PC-3 (cell line): Measurements from ENCODE around the gene FUT8. TPM values are rescaled to one million over a fixed set of nuclear protein-coding genes. Genes with fewer than 3 reads are reported as not detected.

Source experiments
- ATAC-seq: fragments of 200-7000 bp; cut with Tn5 transposase; 2 replicates; pipeline ENCODE4 v1.9.1; 2020; ENCODE audit warnings: mild to moderate bottlenecking, moderate library complexity
- BruUV-seq: library from RNA; stranded (reverse); fragments of 400-500 nt; replicated peaks from 2 replicates; lab custom pipeline; 2021; lab: Mats Ljungman, UMichigan
- CTCF ChIA-PET: fragments of 300-600 bp; sonication (Branson Sonifier 250); formaldehyde crosslinking; loops from one replicate; lab custom pipeline; 2022; ENCODE audit warnings: antibody characterized with exemption; lab: Charles Lee
- POLR2A ChIA-PET: fragments of 300-600 bp; sonication (Branson Sonifier 250); formaldehyde crosslinking; loops from one replicate; lab custom pipeline; 2022; ENCODE audit warnings: antibody characterized with exemption; ENCODE audit not compliant: unreplicated experiment; lab: Charles Lee
- DNase-seq: peaks from one replicate; pipeline ENCODE4 v3.0.0-alpha.2; 2015
- H2AFZ ChIP-seq: fragments of 300-600 bp; sonication (generic); 2 replicates; pipeline ENCODE4 v1.6.0; 2016; ENCODE audit warnings: antibody characterized with exemption, low read length
- H3F3A ChIP-seq: fragments of 300-600 bp; sonication (generic); one replicate; pipeline ENCODE4 v1.6.0; 2017; ENCODE audit warnings: antibody characterized with exemption, low read length, control low read depth, mild to moderate bottlenecking; ENCODE audit not compliant: unreplicated experiment
- H3K27ac ChIP-seq: fragments of 300-600 bp; sonication (generic); 2 replicates; pipeline ENCODE4 v1.5.1; 2016; ENCODE audit warnings: mild to moderate bottlenecking, low read length
- H3K27me3 ChIP-seq: fragments of 300-600 bp; sonication (generic); 2 replicates; pipeline ENCODE4 v1.6.1; 2016; ENCODE audit warnings: low read length, mixed read lengths
- H3K36me3 ChIP-seq: fragments of 300-600 bp; sonication (generic); 2 replicates; pipeline ENCODE4 v1.6.1; 2016; ENCODE audit warnings: low read depth, mixed run types, low read length, mixed read lengths
- H3K4me1 ChIP-seq: fragments of 300-600 bp; sonication (generic); 2 replicates; pipeline ENCODE4 v1.5.1; 2016; ENCODE audit warnings: low read length; ENCODE audit not compliant: insufficient read depth
- H3K4me2 ChIP-seq: fragments of 300-600 bp; sonication (generic); 2 replicates; pipeline ENCODE4 v1.6.0; 2016; ENCODE audit warnings: low read length
- H3K4me3 ChIP-seq: fragments of 300-600 bp; sonication (generic); 2 replicates; pipeline ENCODE4 v1.5.1; 2016; ENCODE audit warnings: mild to moderate bottlenecking, low read length, mixed read lengths
- H3K79me2 ChIP-seq: fragments of 300-600 bp; sonication (generic); 2 replicates; pipeline ENCODE4 v1.6.1; 2017; ENCODE audit warnings: low read length, mixed read lengths
- H3K9ac ChIP-seq: fragments of 300-600 bp; sonication (generic); 2 replicates; pipeline ENCODE4 v1.6.0; 2016; ENCODE audit warnings: mild to moderate bottlenecking, low read length
- H3K9me2 ChIP-seq: fragments of 300-600 bp; sonication (generic); replicated peaks from 2 replicates; pipeline ENCODE4 v1.6.1; 2016; ENCODE audit warnings: mixed run types, low read length, mixed read lengths
- H3K9me3 ChIP-seq: fragments of 300-600 bp; sonication (generic); 2 replicates; pipeline ENCODE4 v1.6.1; 2016; ENCODE audit warnings: low read length, mixed read lengths
- H4K20me1 ChIP-seq: fragments of 300-600 bp; sonication (generic); 2 replicates; pipeline ENCODE4 v1.6.1; 2016; ENCODE audit warnings: low read length, mixed read lengths
- CTCF ChIP-seq: fragments of 300-600 bp; sonication (generic); conservative IDR thresholded peaks from 2 replicates; pipeline ENCODE4 v1.5.1; 2017; ENCODE audit warnings: antibody characterized with exemption, low read depth, mild to moderate bottlenecking, low read length
- EZH2 ChIP-seq: fragments of 300-600 bp; sonication (generic); IDR thresholded peaks from one replicate; pipeline ENCODE4 v1.6.1; 2017; ENCODE audit warnings: antibody characterized with exemption, mild to moderate bottlenecking, low read length; ENCODE audit not compliant: unreplicated experiment
- EZH2phosphoT487 ChIP-seq: fragments of 300-600 bp; sonication (generic); IDR thresholded peaks from 2 replicates; pipeline ENCODE4 v1.6.1; 2018; ENCODE audit warnings: mild to moderate bottlenecking, antibody characterized with exemption, low read length, borderline replicate concordance
- intact Hi-C: fragments of 100-400 bp; cut with micrococcal nuclease; formaldehyde crosslinking; loops from 2 replicates; pipeline ENCODE4 v1.9.0; 2023
- total RNA-seq: library from RNA; depleted of rRNA; stranded (reverse); fragments of >200 nt; gene quantifications from 2 replicates; pipeline ENCODE4 v1.2.3, GENCODE V29; 2014

The FUT8 gene
- total RNA-seq, 1 experiment from 2014 or later, result 132 TPM

- CTCF ChIA-PET, result no interaction called here
Observed at GRCh38 chr14:65369560-65369959, 43.0 kb upstream of the FUT8 start.

DNA sequence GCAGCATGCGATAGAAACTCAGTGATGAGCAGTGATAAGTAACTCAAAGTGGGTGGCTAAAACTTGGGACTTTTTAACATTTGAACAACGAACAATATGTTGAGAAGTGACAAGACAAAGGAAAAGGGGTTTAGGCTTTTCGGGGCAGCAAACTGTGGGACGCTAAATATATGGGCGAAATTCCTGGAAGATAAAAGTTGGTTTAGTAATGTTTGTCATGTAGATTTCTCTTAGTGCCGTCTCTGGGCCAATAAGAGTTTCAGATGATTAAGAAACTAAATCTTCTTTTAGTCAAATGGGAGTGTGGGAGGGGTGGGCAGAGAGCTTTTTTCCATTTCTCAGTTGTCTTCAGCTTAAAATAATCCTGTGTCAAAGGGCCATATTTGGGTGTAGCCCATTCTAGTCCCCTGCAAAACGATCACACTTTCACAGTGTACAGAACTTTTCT, 41.7 kb upstream of the FUT8 start:
- DNase-seq (no peak), ATAC-seq (no peak)
- no peaks in the 10 kb centered on the region for H3K9me3 ChIP-seq
- intact Hi-C loops, result loop anchor here (5.0 kb wide), 1 partner anchor 69 kb away; no protein-coding TSS in a partner anchor
- no peak overlapping the region for H3K4me3 ChIP-seq
- POLR2A ChIA-PET, result no interaction called here
- BruUV-seq, result no TSS peak
- no peaks in the 10 kb centered on the region for H3K36me3 ChIP-seq
- H2AFZ ChIP-seq, result no peak overlapping the region
- no peaks in the 10 kb centered on the region for H3K9me2 ChIP-seq
- no peaks in the 10 kb centered on the region for H3F3A ChIP-seq
- no peak overlapping the region for H3K4me2 ChIP-seq
- H3K27ac ChIP-seq, result no peak overlapping the region
- TF ChIP-seq CTCF (no peak), EZH2phosphoT487 (no peak), EZH2 (no peak)
- H3K9ac ChIP-seq, result no peak overlapping the region
- H3K79me2 ChIP-seq, result no peaks in the 10 kb centered on the region
- no peaks in the 10 kb centered on the region for H4K20me1 ChIP-seq
- H3K27me3 ChIP-seq, result no peaks in the 10 kb centered on the region
- no peaks in the 10 kb centered on the region for H3K4me1 ChIP-seq
- CTCF ChIA-PET, result no interaction called here

More at GRCh38 chr14:65369560-65369959, 43.0 kb upstream of the FUT8 start:
- no TSS peak for BruUV-seq
- TF ChIP-seq CTCF (no peak), EZH2 (no peak), EZH2phosphoT487 (no peak)
- Histone ChIP-seq H3K36me3 (no peaks in the 10 kb centered on the region), H3K4me2 (no peak overlapping the region), H3K27ac (no peak overlapping the region), H3K9me3 (no peaks in the 10 kb centered on the region), H3K9ac (no peak overlapping the region), H3K9me2 (no peaks in the 10 kb centered on the region), H3K4me1 (no peaks in the 10 kb centered on the region), H3F3A (no peaks in the 10 kb centered on the region), H2AFZ (no peak overlapping the region), H3K4me3 (no peak overlapping the region), H3K27me3 (no peaks in the 10 kb centered on the region), H4K20me1 (no peaks in the 10 kb centered on the region), H3K79me2 (no peaks in the 10 kb centered on the region)
- POLR2A ChIA-PET, result no interaction called here
- no peak for DNase-seq
- intact Hi-C loops, result no loop called here
- no peak for ATAC-seq

DNA sequence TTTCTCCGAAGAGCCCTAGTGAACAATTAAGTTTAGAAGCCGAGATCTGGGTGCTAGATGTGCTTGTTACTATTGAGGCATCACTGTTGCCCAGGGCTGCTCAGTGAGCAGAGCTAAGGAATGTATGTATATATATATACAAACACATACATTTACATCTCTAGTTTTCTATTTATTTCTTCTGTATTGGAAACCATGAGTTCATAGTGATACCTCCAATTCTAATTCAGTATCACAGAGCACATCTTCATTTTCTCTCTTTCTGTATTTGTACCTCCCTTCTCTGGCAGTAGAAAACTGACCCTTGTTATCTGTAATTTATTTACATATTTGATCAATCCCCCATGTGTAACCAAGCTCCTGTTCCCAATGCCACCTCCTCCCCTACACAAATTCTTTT, 40.7 kb upstream of the FUT8 start:
- no peaks in the 10 kb centered on the region for H3K4me1 ChIP-seq
- BruUV-seq, result no TSS peak
- intact Hi-C loops, result loop anchor here (5.0 kb wide), 1 partner anchor 69 kb away; no protein-coding TSS in a partner anchor
- H3F3A ChIP-seq, result no peaks in the 10 kb centered on the region
- POLR2A ChIA-PET, result no interaction called here
- DNase-seq (no peak), ATAC-seq (no peak)
- CTCF ChIA-PET, result no interaction called here
- H3K9ac ChIP-seq, result no peak overlapping the region
- H4K20me1 ChIP-seq, result no peaks in the 10 kb centered on the region
- TF ChIP-seq CTCF (no peak), EZH2 (no peak), EZH2phosphoT487 (no peak)
- H3K27me3 ChIP-seq, result no peaks in the 10 kb centered on the region
- H2AFZ ChIP-seq, result no peak overlapping the region
- H3K4me3 ChIP-seq, result no peak overlapping the region
- H3K27ac ChIP-seq, result no peak overlapping the region
- H3K36me3 ChIP-seq, result no peaks in the 10 kb centered on the region
- H3K9me3 ChIP-seq, result no peaks in the 10 kb centered on the region
- H3K9me2 ChIP-seq, result no peaks in the 10 kb centered on the region
- H3K79me2 ChIP-seq, result no peaks in the 10 kb centered on the region
- H3K4me2 ChIP-seq, result no peak overlapping the region
